NCI-H128 (cell line): ENCODE measurements around the gene MROH9.

Source experiments
- DNase-seq: peaks from one replicate; lab custom pipeline; 2025; ENCODE audit not compliant: unreplicated experiment; lab: John Stamatoyannopoulos, UW

MROH9 gene

GRCh38 chr1:171081763-171082201 lies 146.4 kb downstream of the MROH9 start:
- no peak for DNase-seq

GRCh38 chr1:171082606-171083005 lies 147.3 kb downstream of the MROH9 start:
- DNase-seq: no peak

GRCh38 chr1:171083222-171083621 lies 147.9 kb downstream of the MROH9 start:
- DNase-seq: no peak

- DNase-seq: no peak
Measured at GRCh38 chr1:171084091-171084490, 148.8 kb downstream of the MROH9 start.

- no peak for DNase-seq
Measured at GRCh38 chr1:171084870-171085269, 149.5 kb downstream of the MROH9 start.

- no peak for DNase-seq
Measured at GRCh38 chr1:171087896-171088295, 152.6 kb downstream of the MROH9 start.

- DNase-seq: no peak
Measured at GRCh38 chr1:171090604-171091003, 155.3 kb downstream of the MROH9 start, which contains the start of gene FMO3. Gene FMO3, plus strand, starts transcription at chr1:171090905. Its CDS starts 1,754 bp downstream, at chr1:171092659.

GRCh38 chr1:171103862-171104261 lies 168.5 kb downstream of the MROH9 start:
- DNase-seq: no peak

- no peak for DNase-seq
Measured at GRCh38 chr1:171107262-171107940, 172.1 kb downstream of the MROH9 start.

- no peak for DNase-seq
Measured at GRCh38 chr1:171107969-171108368, 172.6 kb downstream of the MROH9 start.

- no peak for DNase-seq
Measured at GRCh38 chr1:171109966-171110365, 174.6 kb downstream of the MROH9 start.

GRCh38 chr1:171110621-171111326 lies 175.4 kb downstream of the MROH9 start:
- DNase-seq: no peak

- no peak for DNase-seq
Measured at GRCh38 chr1:171112119-171112518, 176.8 kb downstream of the MROH9 start.

- no peak for DNase-seq
Measured at GRCh38 chr1:171113382-171113781, 178.0 kb downstream of the MROH9 start.
